MM.1S (cell line): Measurements from ENCODE around the gene HS6ST3.

ENCODE experiments used
- DNase-seq: peaks from one replicate; pipeline ENCODE4 v3.0.0-alpha.2; 2015
- H2AFZ ChIP-seq: fragments of 300-600 bp; sonication (generic); 2 replicates; pipeline ENCODE4 v1.6.0; 2016; ENCODE audit warnings: antibody characterized with exemption, low read length
- H3F3A ChIP-seq: fragments of 300-600 bp; sonication (generic); 2 replicates; pipeline ENCODE4 v1.6.1; 2016; ENCODE audit warnings: mild to moderate bottlenecking, antibody characterized with exemption, low read length, moderate library complexity, mixed read lengths; ENCODE audit not compliant: insufficient read depth
- H3K27ac ChIP-seq: fragments of 300-600 bp; sonication (generic); 2 replicates; pipeline ENCODE4 v1.5.1; 2016; ENCODE audit warnings: mild to moderate bottlenecking, low read length
- H3K27me3 ChIP-seq: fragments of 300-600 bp; sonication (generic); replicated peaks from 2 replicates; pipeline ENCODE4 v1.6.0; 2016; ENCODE audit warnings: low read length; ENCODE audit not compliant: insufficient read depth
- H3K36me3 ChIP-seq: fragments of 300-600 bp; sonication (generic); replicated peaks from 2 replicates; pipeline ENCODE4 v1.6.1; 2016; ENCODE audit warnings: mild to moderate bottlenecking, low read length, mixed read lengths; ENCODE audit not compliant: insufficient read depth
- H3K4me1 ChIP-seq: fragments of 300-600 bp; sonication (generic); 2 replicates; pipeline ENCODE4 v1.6.1; 2016; ENCODE audit warnings: low read length, mixed read lengths
- H3K4me2 ChIP-seq: fragments of 300-600 bp; sonication (generic); 2 replicates; pipeline ENCODE4 v1.6.0; 2016; ENCODE audit warnings: low read depth, low read length
- H3K4me3 ChIP-seq: fragments of 300-600 bp; sonication (generic); 2 replicates; pipeline ENCODE4 v1.5.1; 2016; ENCODE audit warnings: low read length, mixed read lengths
- H3K79me2 ChIP-seq: fragments of 300-600 bp; sonication (generic); 2 replicates; pipeline ENCODE4 v1.6.1; 2016; ENCODE audit warnings: mixed run types, low read length, mixed read lengths
- H3K9ac ChIP-seq: fragments of 300-600 bp; sonication (generic); 2 replicates; pipeline ENCODE4 v1.6.1; 2016; ENCODE audit warnings: low read length, mixed read lengths
- H3K9me2 ChIP-seq: fragments of 300-600 bp; sonication (generic); replicated peaks from 2 replicates; pipeline ENCODE4 v1.6.1; 2016; ENCODE audit warnings: mild to moderate bottlenecking, low read length, mixed read lengths; ENCODE audit not compliant: insufficient read depth
- H3K9me3 ChIP-seq: fragments of 300-600 bp; sonication (generic); replicated peaks from 2 replicates; pipeline ENCODE4 v1.6.1; 2016; ENCODE audit warnings: mild to moderate bottlenecking, low read length, mixed read lengths; ENCODE audit not compliant: insufficient read depth
- H4K20me1 ChIP-seq: fragments of 300-600 bp; sonication (generic); 2 replicates; pipeline ENCODE4 v1.6.1; 2016; ENCODE audit warnings: mild to moderate bottlenecking, low read length, moderate library complexity, mixed read lengths; ENCODE audit not compliant: insufficient read depth
- CTCF ChIP-seq: fragments of 300-600 bp; sonication (generic); IDR thresholded peaks from 2 replicates; pipeline ENCODE4 v1.5.1; 2016; ENCODE audit warnings: antibody characterized with exemption, low read length, mixed read lengths
- EZH2 ChIP-seq: fragments of 300-600 bp; sonication (generic); optimal IDR thresholded peaks from 2 replicates; pipeline ENCODE3; 2017; ENCODE audit warnings: low read depth, mild to moderate bottlenecking, antibody characterized with exemption, low read length, mixed read lengths
- EZH2phosphoT487 ChIP-seq: fragments of 300-600 bp; sonication (generic); IDR thresholded peaks from 2 replicates; pipeline ENCODE4 v1.6.1; 2018; ENCODE audit warnings: antibody characterized with exemption, low read length

Gene HS6ST3

DNA sequence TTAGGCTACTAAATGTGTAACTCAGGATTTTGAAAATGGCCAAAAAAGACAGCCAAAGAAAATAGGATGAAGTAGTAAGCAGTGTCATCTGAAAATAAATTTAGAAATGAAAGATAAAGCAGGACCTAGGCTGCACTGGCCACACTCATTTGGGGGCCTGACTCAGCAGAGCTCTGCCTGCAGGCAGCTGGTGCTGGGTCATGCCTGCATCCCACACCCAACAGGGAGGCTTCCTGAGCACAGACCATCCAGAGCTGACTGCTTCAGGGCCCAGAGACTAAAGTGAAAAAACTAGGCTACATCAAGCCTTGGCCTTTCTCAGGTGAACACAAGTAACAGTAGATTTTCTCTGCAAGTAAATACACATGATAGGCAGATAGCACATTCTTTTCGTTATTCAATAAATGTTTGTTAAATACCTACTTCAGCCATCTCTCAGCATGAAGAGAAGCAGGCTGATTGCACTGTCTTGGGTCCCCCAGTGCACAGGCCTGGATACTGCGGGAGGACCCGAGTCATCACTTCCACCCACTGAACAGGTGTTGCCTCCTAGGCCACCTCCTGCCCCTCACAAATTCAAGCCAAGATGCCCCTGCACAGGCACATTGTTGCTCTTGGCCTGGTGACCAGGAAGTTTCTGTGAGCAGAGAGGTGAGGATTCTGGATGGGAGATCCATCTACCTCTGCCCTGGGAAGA is 620.4 kb downstream of the HS6ST3 start:
- Histone ChIP-seq H3K27me3 (no peaks in the 10 kb centered on the region), H3K9ac (no peak overlapping the region), H2AFZ (peak overlapping the region; percentile 39), H3K9me3 (no peaks in the 10 kb centered on the region), H3K36me3 (no peaks in the 10 kb centered on the region), H3K4me3 (no peak overlapping the region), H4K20me1 (no peaks in the 10 kb centered on the region), H3K27ac (peak overlapping the region; percentile 38; the same call in 1 of the 2 replicates), H3F3A (peaks cover 4% of the 10 kb centered on the region; the same call in 1 of the 2 replicates), H3K9me2 (no peaks in the 10 kb centered on the region), H3K79me2 (no peaks in the 10 kb centered on the region), H3K4me2 (peak overlapping the region; percentile 35; the same call in 1 of the 2 replicates), H3K4me1 (peaks cover 21% of the 10 kb centered on the region)
- peak; percentile 75 for DNase-seq
- TF ChIP-seq CTCF: no peak

DNA sequence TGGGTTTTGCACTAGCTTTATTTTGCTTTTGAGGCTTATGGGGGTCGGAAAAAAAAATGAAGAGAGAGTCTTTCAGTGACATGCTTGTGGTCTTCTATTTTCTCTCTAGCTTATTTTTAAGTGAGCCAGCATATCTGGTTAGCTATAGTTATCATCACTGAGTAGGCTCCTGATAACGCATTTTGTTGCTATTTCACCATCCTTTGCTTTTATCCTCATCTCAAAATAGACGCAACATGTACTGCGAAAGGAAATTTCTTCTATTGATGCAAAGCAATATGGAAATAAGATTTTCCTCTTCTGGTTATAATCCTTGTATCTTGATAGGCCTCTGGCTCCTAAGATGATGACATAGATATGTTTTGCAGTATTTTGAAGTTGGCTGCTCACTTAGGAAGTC is 630.5 kb downstream of the HS6ST3 start:
- Histone ChIP-seq H3F3A (no peaks in the 10 kb centered on the region), H3K27ac (no peak overlapping the region), H3K9me2 (no peaks in the 10 kb centered on the region), H3K27me3 (no peaks in the 10 kb centered on the region), H3K79me2 (no peaks in the 10 kb centered on the region), H4K20me1 (no peaks in the 10 kb centered on the region), H3K4me3 (no peak overlapping the region), H3K4me2 (no peak overlapping the region), H3K9ac (no peak overlapping the region), H2AFZ (no peak overlapping the region), H3K36me3 (no peaks in the 10 kb centered on the region), H3K9me3 (no peaks in the 10 kb centered on the region), H3K4me1 (no peaks in the 10 kb centered on the region)
- TF ChIP-seq CTCF (no peak), EZH2phosphoT487 (no peak), EZH2 (no peak)
- no peak for DNase-seq

DNA sequence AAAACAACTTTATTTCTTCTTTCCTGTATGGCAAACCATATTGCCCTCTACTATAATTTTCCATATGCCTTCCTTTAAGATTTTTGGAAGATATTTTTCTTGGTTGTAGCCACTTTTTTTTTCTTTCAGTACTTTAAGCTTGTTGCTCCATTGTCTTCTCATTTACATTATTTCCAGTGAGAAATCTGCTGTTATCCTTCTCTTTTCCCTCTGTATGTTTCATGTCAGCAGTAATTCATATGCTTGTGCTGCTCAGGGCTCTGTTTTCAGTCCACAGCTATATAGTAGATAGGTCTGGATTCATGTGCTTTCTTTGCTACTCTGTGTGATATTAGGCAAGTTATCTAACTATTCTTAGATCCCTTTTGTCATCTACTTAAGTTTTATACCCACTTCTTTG is 636.7 kb downstream of the HS6ST3 start:
- TF ChIP-seq EZH2phosphoT487 (no peak), CTCF (no peak), EZH2 (no peak)
- Histone ChIP-seq H3K27ac (no peak overlapping the region), H3K79me2 (no peaks in the 10 kb centered on the region), H3K4me2 (no peak overlapping the region), H4K20me1 (no peaks in the 10 kb centered on the region), H3K36me3 (no peaks in the 10 kb centered on the region), H3K9me2 (no peaks in the 10 kb centered on the region), H3K27me3 (no peaks in the 10 kb centered on the region), H2AFZ (no peak overlapping the region), H3K9me3 (no peaks in the 10 kb centered on the region), H3K9ac (no peak overlapping the region), H3K4me1 (no peaks in the 10 kb centered on the region), H3K4me3 (no peak overlapping the region), H3F3A (no peaks in the 10 kb centered on the region)
- no peak for DNase-seq
